GM21390 (cell line): Measurements from ENCODE around the gene INSL3.
"Not testable (repeated sequence)": the region's sequence is repeated elsewhere in the genome, so short reads cannot be mapped to it uniquely, and the experiment has no call there.

Experiments
- ATAC-seq: cut with Tn5 transposase; IDR thresholded peaks from one replicate; pipeline ENCODE4 v1.9.1; 2021; ENCODE audit not compliant: unreplicated experiment

The INSL3 gene

DNA sequence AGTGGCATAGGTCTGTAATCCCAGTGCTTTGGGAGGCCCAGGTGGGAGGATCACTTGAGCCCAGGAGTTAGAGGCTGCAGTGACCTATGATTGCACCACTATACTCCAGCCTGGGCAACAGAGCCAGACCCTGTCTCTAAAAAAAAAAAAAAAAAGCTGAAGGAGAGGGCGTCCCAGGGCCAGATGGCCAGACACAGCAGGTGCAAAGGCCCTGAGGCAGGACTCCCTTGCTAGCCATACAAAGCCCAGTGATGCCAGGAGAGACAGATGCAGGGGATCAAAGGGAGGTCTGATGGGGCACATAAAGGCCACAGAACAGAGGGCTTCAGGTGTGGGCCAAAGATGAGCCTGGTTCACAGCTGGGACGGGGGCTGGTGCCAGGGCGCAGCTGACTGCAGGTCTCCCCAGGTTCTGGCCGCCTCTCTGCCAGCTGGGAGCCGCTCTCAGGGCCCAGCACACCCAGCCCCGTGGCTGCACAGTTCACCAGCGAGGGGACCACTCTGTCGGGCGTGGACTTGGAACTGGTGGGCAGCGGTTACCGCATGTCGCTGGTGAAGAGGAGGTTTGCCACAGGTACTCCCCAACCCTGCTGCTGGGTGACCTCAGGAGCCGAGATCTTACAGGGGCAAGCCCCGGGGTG lies 33.9 kb downstream of the INSL3 start:
- ATAC-seq, result no peak

DNA sequence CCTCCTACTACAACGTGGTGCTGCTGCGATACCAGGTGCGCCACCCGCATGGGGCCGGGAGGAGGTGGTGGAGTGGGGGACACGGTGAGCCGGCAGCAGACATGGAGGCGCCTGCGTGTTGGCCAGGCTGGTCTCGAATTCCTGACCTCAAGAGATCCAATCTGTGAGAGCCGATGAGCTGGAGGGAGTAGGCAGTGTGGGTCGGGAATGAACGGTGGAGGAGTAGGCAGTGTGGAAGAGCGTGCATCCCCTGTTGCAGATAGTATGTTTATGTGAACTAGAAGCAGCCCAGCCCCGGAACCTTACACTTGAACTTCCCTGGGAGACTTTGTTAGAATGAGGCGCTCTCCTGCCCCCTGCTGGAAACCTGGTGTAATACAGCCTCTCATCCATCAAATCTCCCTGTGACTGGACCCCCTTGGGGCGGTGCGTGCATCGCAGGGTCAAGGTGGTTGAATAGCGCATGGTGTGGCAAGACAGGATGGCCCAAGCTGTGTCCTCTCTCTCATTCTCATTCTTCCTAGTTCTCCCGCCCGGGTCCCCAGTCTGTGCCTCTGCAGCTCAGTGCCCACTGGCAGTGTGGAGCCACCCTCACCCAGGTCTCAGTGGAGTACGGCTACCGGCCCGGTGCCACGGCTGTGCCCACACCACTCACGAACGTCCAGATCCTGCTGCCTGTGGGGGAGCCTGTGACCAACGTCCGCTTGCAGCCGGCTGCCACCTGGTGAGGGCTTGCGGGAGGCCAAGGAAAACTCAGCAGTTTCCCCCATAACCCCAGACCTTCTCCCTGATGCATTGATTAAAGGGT lies 36.9 kb downstream of the INSL3 start:
- ATAC-seq, result no peak

DNA sequence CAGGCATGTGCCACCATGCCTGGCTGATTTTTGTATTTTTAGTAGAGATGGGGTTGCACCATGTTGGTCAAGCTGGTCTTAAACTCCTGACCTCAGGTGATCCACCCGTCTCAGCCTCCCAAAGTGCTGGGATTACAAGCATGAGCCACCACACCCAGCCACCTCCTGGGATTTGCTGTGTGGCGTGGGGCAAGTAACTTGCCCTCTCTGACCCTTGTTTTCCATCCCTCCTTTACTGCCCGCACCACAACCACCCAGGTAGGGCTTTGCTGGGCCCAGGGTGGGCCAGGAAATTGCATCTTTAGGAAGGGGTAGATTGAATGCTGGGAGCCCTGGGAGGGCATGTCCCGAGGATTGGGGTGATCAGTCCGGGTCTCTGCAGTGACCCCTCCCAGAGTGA lies 37.6 kb downstream of the INSL3 start:
- not testable (repeated sequence) for ATAC-seq

DNA sequence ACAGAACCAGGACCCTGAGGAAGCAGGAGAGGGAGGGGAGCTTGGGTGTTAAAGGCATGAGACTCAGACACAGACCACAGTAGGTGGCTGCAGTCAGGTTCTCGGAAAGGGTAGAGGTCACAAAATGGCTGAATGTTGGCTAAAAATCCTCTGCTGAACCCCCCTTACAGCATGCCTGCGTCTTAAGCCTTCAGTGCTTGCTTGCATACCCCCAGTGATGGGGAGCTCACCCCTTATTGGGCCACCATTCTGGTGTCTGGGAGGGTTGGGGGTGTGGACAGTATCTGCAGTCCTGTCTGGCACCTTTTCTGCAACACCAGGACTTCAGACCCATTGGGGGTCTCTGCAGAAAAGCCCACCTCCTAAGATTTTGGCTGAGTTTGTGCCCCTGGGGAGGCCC lies 40.5 kb downstream of the INSL3 start:
- no peak for ATAC-seq

DNA sequence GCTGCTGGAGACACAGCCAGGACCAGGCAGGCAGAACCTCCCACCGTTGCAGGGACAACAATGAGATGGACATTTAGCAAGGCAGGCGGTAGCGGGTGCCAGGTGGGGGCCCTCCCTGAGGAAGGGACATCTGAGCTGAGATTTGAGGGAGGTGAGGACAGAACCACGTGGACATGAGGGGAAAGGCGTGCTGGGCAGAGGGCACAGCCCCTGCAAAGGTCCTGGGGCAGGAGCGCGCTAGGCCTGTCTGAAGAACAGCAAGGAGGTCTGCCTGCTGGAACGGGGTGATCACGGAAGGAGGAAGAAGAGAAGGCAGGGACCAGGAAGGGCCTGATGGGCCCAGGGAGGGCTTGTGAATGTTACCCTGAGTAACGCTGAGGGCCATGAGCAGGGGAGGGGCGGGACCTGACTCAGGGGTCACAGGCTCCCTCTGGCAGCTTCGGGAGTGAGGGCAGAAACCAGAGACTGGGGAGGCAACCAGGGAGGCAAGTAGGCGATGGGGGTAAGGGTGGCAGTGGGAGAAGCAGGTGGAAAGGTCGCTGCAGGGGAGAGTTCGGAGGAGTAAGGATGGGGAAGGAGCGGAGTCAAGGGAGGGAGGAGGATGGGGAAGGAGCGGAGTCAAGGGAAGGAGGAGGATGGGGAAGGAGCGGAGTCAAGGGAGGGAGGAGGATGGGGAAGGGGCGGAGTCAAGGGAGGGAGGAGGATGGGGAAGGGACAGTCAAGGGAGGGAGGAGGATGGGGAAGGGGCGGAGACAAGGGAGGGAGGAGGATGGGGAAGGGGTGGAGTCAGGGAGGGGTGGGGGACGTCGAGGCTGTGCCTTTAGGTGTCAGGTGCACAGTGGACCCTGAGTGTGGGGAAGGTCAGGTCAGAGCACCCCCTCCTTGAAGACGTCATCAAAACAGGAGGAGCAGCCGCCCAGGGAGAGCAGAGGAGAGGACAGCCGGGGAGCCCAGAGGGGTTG lies 42.1 kb downstream of the INSL3 start:
- no peak for ATAC-seq

DNA sequence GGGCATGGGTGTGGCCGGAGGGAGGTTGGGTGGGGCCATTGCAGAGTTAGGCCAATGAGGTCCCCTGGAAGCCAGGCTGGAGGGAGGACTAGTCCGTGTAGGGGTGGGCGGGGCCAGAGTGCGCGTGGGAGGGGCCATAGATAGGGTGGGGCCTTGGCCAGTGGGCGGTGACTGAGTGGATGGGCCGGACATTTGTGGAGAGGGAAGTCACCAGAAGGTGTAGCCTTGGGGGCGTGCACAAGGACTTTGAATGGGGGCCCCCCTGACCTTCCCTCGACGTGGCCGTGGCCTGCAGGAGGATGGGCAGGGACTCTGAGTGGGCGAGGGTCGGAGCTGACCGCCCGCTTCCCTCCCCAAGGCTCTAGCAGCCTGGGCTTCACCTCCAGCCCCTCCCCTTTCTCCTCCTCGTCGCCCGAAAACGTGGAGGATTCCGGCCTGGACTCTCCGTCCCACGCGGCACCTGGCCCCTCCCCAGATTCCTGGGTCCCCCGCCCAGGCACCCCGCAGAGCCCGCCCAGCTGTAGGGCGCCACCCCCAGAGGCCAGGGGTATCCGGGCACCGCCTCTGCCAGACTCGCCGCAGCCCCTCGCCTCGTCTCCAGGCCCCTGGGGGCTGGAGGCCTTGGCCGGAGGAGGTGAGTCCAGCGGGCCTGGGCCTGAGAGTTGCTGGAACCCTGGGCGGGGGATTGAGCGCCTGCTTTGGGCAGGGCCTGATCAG lies 42.9 kb downstream of the INSL3 start:
- no peak for ATAC-seq

DNA sequence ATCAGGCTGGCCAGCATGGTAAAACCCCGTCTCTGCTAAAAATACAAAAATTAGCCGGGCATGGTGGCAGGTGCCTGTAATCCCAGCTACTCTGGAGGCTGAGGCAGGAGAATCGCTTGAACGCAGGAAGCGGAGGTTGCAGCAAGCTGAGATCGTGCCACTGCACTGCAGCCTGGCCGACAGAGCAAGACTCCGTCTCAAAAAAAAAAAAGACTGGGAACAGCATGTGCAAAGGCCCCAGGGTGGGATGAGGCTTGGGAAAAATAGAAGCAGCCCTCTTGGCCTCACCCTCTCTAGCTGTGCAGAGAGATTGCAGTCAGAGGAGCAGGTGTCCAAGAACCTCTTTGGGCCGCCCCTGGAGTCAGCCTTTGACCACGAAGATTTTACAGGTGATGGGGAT lies 43.5 kb downstream of the INSL3 start:
- ATAC-seq, result not testable (repeated sequence)

DNA sequence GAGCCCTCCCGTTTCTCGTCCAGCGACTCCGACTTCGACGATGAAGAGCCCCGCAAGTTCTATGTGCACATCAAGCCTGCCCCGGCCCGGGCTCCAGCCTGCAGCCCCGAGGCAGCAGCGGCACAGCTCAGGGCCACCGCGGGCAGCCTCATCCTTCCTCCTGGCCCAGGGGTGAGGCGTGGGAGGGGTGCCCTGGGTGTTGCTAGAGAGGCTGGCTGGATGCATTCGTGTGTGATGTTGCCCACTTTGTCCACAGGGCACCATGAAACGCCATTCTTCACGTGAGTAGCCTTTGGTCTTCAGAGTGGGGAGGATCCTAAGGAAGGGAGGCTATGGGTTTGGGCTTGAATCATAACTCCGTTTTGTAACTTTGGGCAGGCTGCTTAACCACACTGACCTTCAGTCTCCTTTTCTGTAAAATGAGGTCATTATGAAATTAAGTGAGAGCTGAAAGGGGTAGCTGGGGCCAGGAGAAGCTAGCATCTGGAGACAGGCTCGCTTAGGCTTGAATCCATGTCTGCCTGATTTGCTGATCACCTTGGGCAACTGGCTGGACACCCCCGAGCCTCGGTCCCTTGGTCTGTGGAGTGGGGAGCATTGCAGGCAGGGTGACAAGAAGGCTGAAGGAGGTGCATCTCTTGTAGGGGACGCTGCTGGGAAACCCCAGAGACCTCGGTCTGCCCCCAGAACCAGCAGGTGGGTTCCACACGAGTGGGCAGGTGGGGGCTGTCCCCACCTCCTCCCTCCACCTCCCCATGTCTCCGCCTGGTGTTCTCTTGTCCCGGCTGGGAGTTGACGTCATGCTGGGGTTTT lies 45.1 kb downstream of the INSL3 start:
- peak; percentile 57 for ATAC-seq

DNA sequence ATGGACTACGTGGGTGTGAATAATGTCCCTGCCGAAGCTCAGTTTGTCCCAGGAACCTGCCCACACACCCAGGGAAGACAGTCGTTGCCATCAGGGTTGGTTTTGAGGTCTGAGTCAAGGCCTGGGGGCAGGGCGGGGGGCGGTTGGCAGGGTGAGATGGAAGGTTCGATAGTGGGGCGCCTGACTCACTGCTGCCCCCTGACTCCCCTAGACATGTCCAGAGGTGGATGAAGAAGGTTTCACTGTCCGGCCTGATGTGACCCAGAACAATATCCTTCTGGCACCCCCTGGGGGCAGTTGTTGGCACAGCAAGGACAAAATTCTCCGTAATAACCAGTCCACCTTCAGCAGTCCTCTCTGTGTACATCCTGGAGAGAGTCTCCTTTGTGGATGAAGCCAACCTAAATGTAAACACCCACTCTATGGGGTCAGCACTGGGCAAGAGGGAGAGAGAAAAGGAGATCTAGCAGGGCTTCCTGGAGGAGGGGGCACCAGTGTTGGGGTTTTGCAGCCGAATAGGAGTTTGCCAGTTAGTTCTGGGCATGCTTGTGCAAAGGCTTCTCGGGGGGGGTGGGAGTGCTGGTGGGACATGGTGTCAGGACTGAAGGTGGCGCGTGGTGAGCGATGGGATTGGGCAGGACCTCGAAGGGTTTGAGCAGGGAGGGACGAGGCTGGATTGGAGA lies 45.9 kb downstream of the INSL3 start:
- no peak for ATAC-seq

DNA sequence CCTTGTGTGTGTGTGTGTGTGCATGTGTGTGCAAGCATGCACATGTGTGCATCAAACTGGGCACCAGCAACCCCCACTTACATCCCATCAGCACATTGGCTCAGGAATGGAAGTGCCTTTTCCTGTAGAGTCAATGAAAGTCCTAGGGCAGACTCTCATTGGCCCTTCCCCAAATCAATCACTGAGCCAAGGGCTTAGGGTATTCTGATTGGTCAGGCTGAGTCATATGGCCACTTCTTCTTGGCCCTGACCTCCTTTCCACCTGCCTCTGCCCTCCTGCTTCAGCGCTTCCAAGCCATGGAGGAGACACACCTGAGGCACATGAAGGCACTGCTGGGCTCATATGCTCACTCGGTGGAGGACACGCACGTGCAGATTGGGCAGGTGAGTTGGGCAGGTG lies 49.1 kb downstream of the INSL3 start:
- no peak for ATAC-seq

DNA sequence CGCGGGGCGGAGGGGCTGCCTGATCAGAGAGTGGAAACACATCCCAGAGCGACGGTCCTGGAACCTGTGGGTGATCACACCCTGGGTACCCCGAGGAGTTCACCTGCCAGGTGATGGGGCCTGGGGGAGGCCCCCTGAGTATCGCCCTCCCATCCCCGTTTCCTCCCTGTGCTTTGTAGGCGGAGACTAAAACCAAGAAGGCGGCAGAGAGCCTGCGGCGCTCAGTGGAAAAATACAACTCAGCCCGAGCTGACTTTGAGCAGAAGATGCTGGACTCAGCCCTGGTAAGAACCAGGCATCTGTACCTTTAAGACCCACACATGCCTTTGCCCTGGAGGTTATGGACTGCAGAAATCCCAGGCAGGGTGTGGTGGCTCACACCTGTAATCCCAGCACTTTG lies 50.7 kb downstream of the INSL3 start:
- no peak for ATAC-seq

DNA sequence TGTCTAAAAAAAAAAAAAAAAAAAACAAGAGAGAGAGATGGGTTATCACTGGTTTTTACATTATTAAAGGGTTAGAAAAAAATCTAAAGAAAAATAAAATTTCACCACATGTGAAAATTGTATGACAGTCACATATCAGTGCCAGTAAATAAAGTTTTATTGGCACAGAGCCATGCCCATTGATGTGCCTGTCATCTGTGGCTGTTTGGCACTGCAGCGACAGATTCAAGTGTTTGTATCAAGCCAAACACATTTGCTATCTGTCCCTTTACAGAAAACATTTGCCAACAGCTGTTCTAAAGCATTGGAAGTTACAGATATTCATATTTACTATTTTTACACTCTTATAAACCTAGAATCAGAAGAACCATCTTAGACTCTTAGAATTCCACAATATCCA lies 53.8 kb downstream of the INSL3 start:
- no peak for ATAC-seq

DNA sequence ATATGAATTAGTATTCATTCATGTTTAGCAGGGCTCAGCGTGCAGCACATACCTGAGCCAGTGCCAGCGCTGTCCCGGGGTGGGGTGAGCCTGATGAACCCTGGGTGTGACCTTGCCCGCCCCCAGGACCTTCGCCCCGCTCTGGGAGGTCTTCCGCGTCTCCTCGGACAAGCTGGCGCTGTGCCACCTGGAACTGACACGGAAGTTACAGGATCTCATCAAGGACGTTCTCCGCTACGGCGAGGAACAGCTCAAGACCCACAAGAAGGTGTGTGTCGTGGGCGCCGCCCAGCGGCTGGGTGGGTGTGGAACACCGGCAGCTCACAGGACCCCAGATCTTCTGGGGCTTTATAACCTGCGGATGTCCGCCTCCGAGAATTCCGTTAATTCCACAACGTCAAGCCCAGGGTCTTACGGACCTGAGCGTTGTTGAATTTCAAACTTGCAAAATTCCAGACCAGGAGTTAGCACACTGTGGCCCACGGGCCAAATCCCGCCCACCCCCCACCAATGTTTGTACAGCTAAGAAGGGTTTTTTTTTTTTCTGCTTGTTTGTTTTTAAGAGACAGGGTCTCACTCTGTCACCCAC lies 54.7 kb downstream of the INSL3 start:
- ATAC-seq, result no peak
